ENCODE measurements around the gene MESP1.

- TF ChIP-seq CTCF (IDR thresholded peaks at IDR 0.05) = no peak
- no peak for TF ChIP-seq POLR2A (IDR thresholded peaks at IDR 0.05)
Observed at GRCh38 chr15:89723031-89723430, 28.0 kb downstream of the MESP1 start.
